SK-N-MC (cell line): ENCODE measurements around the gene BLVRA.

ENCODE experiments used
- EZH2 ChIP-seq: fragments of 200-600 bp; sonication (generic); IDR thresholded peaks from one replicate; pipeline ENCODE4 v1.6.1; 2017; ENCODE audit warnings: antibody characterized with exemption
- FOXP2 ChIP-seq: optimal IDR thresholded peaks from 2 replicates; pipeline ENCODE3; 2011; ENCODE audit warnings: mild to moderate bottlenecking, moderate library complexity; ENCODE audit not compliant: insufficient read depth; ENCODE audit errors: extremely low read length, control extremely low read depth
- POLR2AphosphoS5 ChIP-seq: IDR thresholded peaks from 2 replicates; pipeline ENCODE4 v1.6.1; 2012; ENCODE audit warnings: mild to moderate bottlenecking, low read depth, low read length, borderline replicate concordance

- TF ChIP-seq EZH2: no peak
- TF ChIP-seq POLR2AphosphoS5: no peak
- no peak for TF ChIP-seq FOXP2
Measured at GRCh38 chr7:43855176-43855575, 96.7 kb downstream of the BLVRA start.
